A673 (cell line): Measurements from ENCODE around the gene DNAJC1. TPM values are rescaled to one million over a fixed set of nuclear protein-coding genes. Genes with fewer than 3 reads are reported as not detected.

Experiments used
- BruUV-seq: library from RNA; stranded (reverse); fragments of 400-500 nt; replicated peaks from 2 replicates; lab custom pipeline; 2021; lab: Mats Ljungman, UMichigan
- CTCF ChIA-PET: fragments of 300-600 bp; sonication (Branson Sonifier 250); formaldehyde crosslinking; loops from one replicate; lab custom pipeline; 2022; ENCODE audit warnings: antibody characterized with exemption; lab: Charles Lee
- POLR2A ChIA-PET: fragments of 300-600 bp; sonication (Branson Sonifier 250); formaldehyde crosslinking; loops from one replicate; lab custom pipeline; 2022; ENCODE audit warnings: antibody characterized with exemption; ENCODE audit not compliant: low non-redundant PET; lab: Charles Lee
- DNase-seq: peaks from one replicate; pipeline ENCODE4 v3.0.0-alpha.2; 2015; ENCODE audit warnings: low spot score
- H3K27ac ChIP-seq: fragments of 200-600 bp; sonication (generic); 2 replicates; pipeline ENCODE4 v1.5.1; 2016; ENCODE audit warnings: mixed run types, low read depth, mild to moderate bottlenecking, mixed read lengths, antibody characterized with exemption, low read length; ENCODE audit not compliant: poor library complexity, severe bottlenecking
- H3K27me3 ChIP-seq: fragments of 200-600 bp; sonication (generic); replicated peaks from 2 replicates; pipeline ENCODE4 v1.6.1; 2017; ENCODE audit warnings: mixed run types, low read depth, mild to moderate bottlenecking, mixed read lengths, antibody characterized with exemption, low read length; ENCODE audit not compliant: insufficient read depth, poor library complexity
- H3K36me3 ChIP-seq: fragments of 200-600 bp; sonication (generic); 2 replicates; pipeline ENCODE4 v1.6.1; 2016; ENCODE audit warnings: mixed run types, mild to moderate bottlenecking, mixed read lengths, antibody characterized with exemption, low read length; ENCODE audit not compliant: insufficient read depth, poor library complexity, severe bottlenecking
- H3K4me1 ChIP-seq: fragments of 200-600 bp; sonication (generic); 2 replicates; pipeline ENCODE4 v1.6.1; 2017; ENCODE audit warnings: mixed run types, mild to moderate bottlenecking, mixed read lengths, antibody characterized with exemption, low read length; ENCODE audit not compliant: insufficient read depth, poor library complexity, severe bottlenecking
- H3K4me3 ChIP-seq: fragments of 200-600 bp; sonication (generic); 2 replicates; pipeline ENCODE4 v1.5.1; 2016; ENCODE audit warnings: low read depth, mixed run types, mild to moderate bottlenecking, mixed read lengths, low read length; ENCODE audit not compliant: poor library complexity, severe bottlenecking
- H3K9me3 ChIP-seq: fragments of 200-600 bp; sonication (generic); 2 replicates; pipeline ENCODE4 v1.6.1; 2016; ENCODE audit warnings: mixed run types, low read depth, mild to moderate bottlenecking, mixed read lengths, antibody characterized with exemption, low read length; ENCODE audit not compliant: poor library complexity, severe bottlenecking
- EZH2 ChIP-seq: fragments of 200-600 bp; sonication (generic); IDR thresholded peaks from 2 replicates; pipeline ENCODE4 v1.6.1; 2017; ENCODE audit warnings: borderline replicate concordance, low read depth, mild to moderate bottlenecking, mixed read lengths, antibody characterized with exemption, low read length; ENCODE audit not compliant: poor library complexity, severe bottlenecking
- intact Hi-C: fragments of 100-400 bp; cut with micrococcal nuclease; formaldehyde crosslinking; loops from one replicate; pipeline ENCODE4 v1.10.0; 2022; ENCODE audit not compliant: unreplicated experiment
- total RNA-seq: library from RNA; stranded (reverse); gene quantifications from 2 replicates; pipeline ENCODE4 v1.2.3, GENCODE V29; 2021
- TF ChIP-seq, protein P1 (sequence below): fragments of 300-800, 200-600 bp; sonication (generic); conservative IDR thresholded peaks from 2 replicates; pipeline ENCODE4 v1.5.1; 2017; ENCODE audit warnings: low read depth, mild to moderate bottlenecking, antibody characterized with exemption, low read length, moderate library complexity, mixed read lengths

Gene DNAJC1
- total RNA-seq, 1 experiment from 2014 or later, result 21.2 TPM

- BruUV-seq, result no TSS peak
- no peak for TF ChIP-seq EZH2
- TF ChIP-seq, protein P1, sequence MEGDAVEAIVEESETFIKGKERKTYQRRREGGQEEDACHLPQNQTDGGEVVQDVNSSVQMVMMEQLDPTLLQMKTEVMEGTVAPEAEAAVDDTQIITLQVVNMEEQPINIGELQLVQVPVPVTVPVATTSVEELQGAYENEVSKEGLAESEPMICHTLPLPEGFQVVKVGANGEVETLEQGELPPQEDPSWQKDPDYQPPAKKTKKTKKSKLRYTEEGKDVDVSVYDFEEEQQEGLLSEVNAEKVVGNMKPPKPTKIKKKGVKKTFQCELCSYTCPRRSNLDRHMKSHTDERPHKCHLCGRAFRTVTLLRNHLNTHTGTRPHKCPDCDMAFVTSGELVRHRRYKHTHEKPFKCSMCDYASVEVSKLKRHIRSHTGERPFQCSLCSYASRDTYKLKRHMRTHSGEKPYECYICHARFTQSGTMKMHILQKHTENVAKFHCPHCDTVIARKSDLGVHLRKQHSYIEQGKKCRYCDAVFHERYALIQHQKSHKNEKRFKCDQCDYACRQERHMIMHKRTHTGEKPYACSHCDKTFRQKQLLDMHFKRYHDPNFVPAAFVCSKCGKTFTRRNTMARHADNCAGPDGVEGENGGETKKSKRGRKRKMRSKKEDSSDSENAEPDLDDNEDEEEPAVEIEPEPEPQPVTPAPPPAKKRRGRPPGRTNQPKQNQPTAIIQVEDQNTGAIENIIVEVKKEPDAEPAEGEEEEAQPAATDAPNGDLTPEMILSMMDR, result no peak
- H3K9me3 ChIP-seq, result no peaks in the 10 kb centered on the region
- no peaks in the 10 kb centered on the region for H3K27me3 ChIP-seq
- intact Hi-C loops, result no loop called here
- peak; percentile 30 for DNase-seq
- H3K4me3 ChIP-seq, result no peak overlapping the region
- peaks cover 27% of the 10 kb centered on the region for H3K4me1 ChIP-seq
- peaks cover 5% of the 10 kb centered on the region for H3K36me3 ChIP-seq
- CTCF ChIA-PET, result no interaction called here
- peak overlapping the region; percentile 40 for H3K27ac ChIP-seq
- POLR2A ChIA-PET, result no interaction called here
Observed at GRCh38 chr10:21715531-21716195, 287.9 kb downstream of the DNAJC1 start.

GRCh38 chr10:21712975-21713374 is 290.6 kb downstream of the DNAJC1 start:
- DNase-seq, result no peak
- TF ChIP-seq, protein P1, result no peak
- TF ChIP-seq EZH2, result no peak
- no peaks in the 10 kb centered on the region for H3K9me3 ChIP-seq
- POLR2A ChIA-PET, result no interaction called here
- intact Hi-C loops, result no loop called here
- H3K4me3 ChIP-seq, result no peak overlapping the region
- H3K4me1 ChIP-seq, result peaks cover 8% of the 10 kb centered on the region
- H3K36me3 ChIP-seq, result peaks cover 5% of the 10 kb centered on the region
- CTCF ChIA-PET, result no interaction called here
- H3K27me3 ChIP-seq, result no peaks in the 10 kb centered on the region
- H3K27ac ChIP-seq, result no peak overlapping the region
- BruUV-seq, result no TSS peak

DNA sequence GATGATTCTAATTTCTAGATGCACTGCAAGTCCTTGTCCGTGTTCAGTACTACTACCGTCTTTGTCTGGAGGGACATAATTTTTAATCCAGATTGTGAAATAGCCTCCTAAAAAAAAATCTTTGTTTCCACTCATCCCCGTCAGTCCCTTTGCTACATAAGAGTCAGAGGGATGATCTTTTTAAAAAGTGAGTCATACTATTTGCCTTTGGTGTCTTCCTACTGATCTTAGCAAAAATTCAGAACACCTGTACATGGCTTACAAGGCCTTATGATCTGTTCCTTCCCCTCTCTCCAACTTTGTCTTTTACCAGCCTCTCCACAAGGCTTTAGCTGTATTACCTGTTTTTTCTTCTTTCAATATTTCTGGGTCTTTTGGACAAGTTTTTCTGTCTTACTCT is 296.0 kb downstream of the DNAJC1 start:
- no peak for DNase-seq
- H3K36me3 ChIP-seq, result no peaks in the 10 kb centered on the region
- TF ChIP-seq, protein P1, result no peak
- TF ChIP-seq EZH2, result no peak
- no peak overlapping the region for H3K4me3 ChIP-seq
- H3K9me3 ChIP-seq, result no peaks in the 10 kb centered on the region
- no peak overlapping the region for H3K27ac ChIP-seq
- ChIA-PET POLR2A (no interaction called here), CTCF (no interaction called here)
- H3K27me3 ChIP-seq, result no peaks in the 10 kb centered on the region
- BruUV-seq, result no TSS peak
- intact Hi-C loops, result no loop called here
- no peaks in the 10 kb centered on the region for H3K4me1 ChIP-seq

Other genes starting within 250 kb of the DNAJC1 start
- not detected in 2 replicates for gene EBLN1, start 214.3 kb upstream of the DNAJC1 start, total RNA-seq